GM23338 (cell line): ENCODE measurements around the gene TNFSF12. TPM values are rescaled to one million over a fixed set of nuclear protein-coding genes. Genes with fewer than 3 reads are reported as not detected.
A peak's percentile ranks its signal among the peaks of the same experiment; 100 is the strongest.

Experiments
- ATAC-seq: fragments of 200-7000 bp; cut with Tn5 transposase; 3 replicates; pipeline ENCODE4 v1.9.1; 2020
- DNase-seq: peaks from one replicate; pipeline ENCODE4 v3.0.0-alpha.2; 2015; ENCODE audit warnings: low spot score
- H2AFZ ChIP-seq: fragments of 200-600 bp; sonication (generic); 2 replicates; pipeline ENCODE4 v1.8.0; 2016; ENCODE audit warnings: antibody characterized with exemption, mild to moderate bottlenecking, moderate library complexity
- H3F3A ChIP-seq: fragments of 200-600 bp; sonication (generic); replicated peaks from 2 replicates; pipeline ENCODE4 v1.8.0; 2017; ENCODE audit warnings: antibody characterized with exemption, mixed run types, low read depth
- H3K27ac ChIP-seq: fragments of 200-600 bp; sonication (generic); 2 replicates; pipeline ENCODE4 v1.6.1; 2016; ENCODE audit warnings: low read depth
- H3K27me3 ChIP-seq: fragments of 200-600 bp; sonication (generic); 2 replicates; pipeline ENCODE4 v1.8.0; 2016; ENCODE audit warnings: mild to moderate bottlenecking, mixed run types, moderate library complexity; ENCODE audit not compliant: insufficient read depth
- H3K36me3 ChIP-seq: fragments of 200-600 bp; sonication (generic); 2 replicates; pipeline ENCODE4 v1.8.0; 2016; ENCODE audit warnings: mild to moderate bottlenecking; ENCODE audit not compliant: insufficient read depth
- H3K4me1 ChIP-seq: fragments of 200-600 bp; sonication (generic); 2 replicates; pipeline ENCODE4 v1.8.0; 2016; ENCODE audit warnings: mild to moderate bottlenecking, moderate library complexity; ENCODE audit not compliant: insufficient read depth
- H3K4me2 ChIP-seq: fragments of 200-600 bp; sonication (generic); 2 replicates; pipeline ENCODE4 v1.7.1; 2017; ENCODE audit warnings: mixed run types
- H3K4me3 ChIP-seq: fragments of 200-600 bp; sonication (generic); 2 replicates; pipeline ENCODE4 v1.6.1; 2016; ENCODE audit warnings: mixed run types
- H3K79me2 ChIP-seq: fragments of 200-600 bp; sonication (generic); replicated peaks from 2 replicates; pipeline ENCODE4 v1.8.0; 2017; ENCODE audit warnings: mild to moderate bottlenecking; ENCODE audit not compliant: insufficient read depth
- H3K9me2 ChIP-seq: fragments of 200-600 bp; sonication (generic); 2 replicates; pipeline ENCODE4 v1.8.0; 2017; ENCODE audit not compliant: insufficient read depth
- H4K20me1 ChIP-seq: fragments of 200-600 bp; sonication (generic); replicated peaks from 2 replicates; pipeline ENCODE4 v1.8.0; 2017; ENCODE audit warnings: mild to moderate bottlenecking; ENCODE audit not compliant: insufficient read depth
- H3K27ac Mint-ChIP-seq: 2 replicates; pipeline ENCODE4 v1.8.0; 2020; ENCODE audit warnings: inconsistent platforms, mild to moderate bottlenecking, moderate library complexity, mixed read lengths
- H3K27me3 Mint-ChIP-seq: 3 replicates; pipeline ENCODE4 v1.8.0; 2022; ENCODE audit warnings: low read depth, mild to moderate bottlenecking, moderate library complexity, mixed read lengths, inconsistent platforms; ENCODE audit not compliant: insufficient read depth, poor library complexity
- H3K36me3 Mint-ChIP-seq: 3 replicates; pipeline ENCODE4 v1.8.0; 2021; ENCODE audit warnings: low read depth, mild to moderate bottlenecking, inconsistent platforms, moderate library complexity, mixed read lengths
- H3K4me1 Mint-ChIP-seq: 3 replicates; pipeline ENCODE4 v1.8.0; 2020; ENCODE audit warnings: mild to moderate bottlenecking, inconsistent platforms, mixed read lengths
- H3K4me3 Mint-ChIP-seq: 3 replicates; pipeline ENCODE4 v1.8.0; 2021; ENCODE audit warnings: moderate library complexity, mild to moderate bottlenecking, inconsistent platforms, mixed read lengths
- H3K9me3 Mint-ChIP-seq: 3 replicates; pipeline ENCODE4 v1.8.0; 2020; ENCODE audit warnings: moderate library complexity, mild to moderate bottlenecking, inconsistent platforms, mixed read lengths
- CTCF ChIP-seq, 2 experiments: fragments of 200-600 bp in 1 of 2; sonication (generic) in 1 of 2; conservative IDR thresholded peaks; 2 replicates each; pipeline versions ENCODE4 v1.5.1 to v1.6.1; 2016 to 2017; ENCODE audit warnings: antibody characterized with exemption in 2 of 2, low read depth in 2 of 2, mild to moderate bottlenecking in 2 of 2, moderate library complexity in 1 of 2
- EZH2phosphoT487 ChIP-seq: fragments of 200-600 bp; sonication (generic); IDR thresholded peaks from one replicate; pipeline ENCODE4 v1.8.1; 2018; ENCODE audit warnings: antibody characterized with exemption; ENCODE audit not compliant: unreplicated experiment
- NANOG ChIP-seq: IDR thresholded peaks from 2 replicates; pipeline ENCODE4 v1.6.1; 2016; ENCODE audit warnings: antibody characterized with exemption, borderline replicate concordance
- POLR2AphosphoS5 ChIP-seq: IDR thresholded peaks from 2 replicates; pipeline ENCODE4 v1.6.1; 2016; ENCODE audit warnings: antibody characterized with exemption, low read depth
- ZNF462 ChIP-seq: fragments of 250-450 bp; sonication (Bioruptor Pico); IDR thresholded peaks from 2 replicates; pipeline ENCODE4 v1.5.0; 2020; ENCODE audit warnings: mild to moderate bottlenecking, moderate library complexity
- polyA plus RNA-seq: library from polyadenylated mRNA; unstranded; fragments of >200 nt; fragmentation: Nextera tagmentation; extraction: Ambion mirVana; gene quantifications from 2 replicates; pipeline ENCODE4 v1.2.1, GENCODE V29; 2016
- total RNA-seq: library from RNA; depleted of rRNA; stranded (reverse); fragments of >200 nt; shearing (Covaris generic); gene quantifications from 2 replicates; pipeline ENCODE4 v1.2.3, GENCODE V29; 2014
- TF ChIP-seq, protein P1 (sequence below): IDR thresholded peaks from one replicate; pipeline ENCODE4 v1.6.1; 2018; ENCODE audit warnings: antibody characterized with exemption; ENCODE audit not compliant: unreplicated experiment
- TF ChIP-seq, protein P2 (sequence below): IDR thresholded peaks from 2 replicates; pipeline ENCODE4 v1.6.1; 2016; ENCODE audit warnings: antibody characterized with exemption

TNFSF12 gene
- total and polyA plus RNA-seq, 2 experiments from 2014 or later, result 3.5 to 6.0 TPM

DNA sequence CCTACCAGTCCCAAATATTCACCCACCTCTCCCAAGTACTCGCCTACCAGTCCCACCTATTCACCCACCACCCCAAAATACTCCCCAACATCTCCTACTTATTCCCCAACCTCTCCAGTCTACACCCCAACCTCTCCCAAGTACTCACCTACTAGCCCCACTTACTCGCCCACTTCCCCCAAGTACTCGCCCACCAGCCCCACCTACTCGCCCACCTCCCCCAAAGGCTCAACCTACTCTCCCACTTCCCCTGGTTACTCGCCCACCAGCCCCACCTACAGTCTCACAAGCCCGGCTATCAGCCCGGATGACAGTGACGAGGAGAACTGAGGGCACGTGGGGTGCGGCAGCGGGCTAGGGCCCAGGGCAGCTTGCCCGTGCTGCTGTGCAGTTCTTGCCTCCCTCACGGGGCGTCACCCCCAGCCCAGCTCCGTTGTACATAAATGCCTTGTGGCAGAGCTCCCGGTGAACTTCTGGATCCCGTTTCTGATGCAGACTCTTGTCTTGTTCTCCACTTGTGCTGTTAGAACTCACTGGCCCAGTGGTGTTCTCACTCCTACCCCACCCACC lies 34.9 kb upstream of the TNFSF12 start:
- no peak; the same call in 1 of the 3 replicates for ATAC-seq
- Histone ChIP-seq H3K79me2 (no peaks in the 10 kb centered on the region), H3K27me3 (no peaks in the 10 kb centered on the region), H2AFZ (no peak overlapping the region), H3K4me1 (no peaks in the 10 kb centered on the region), H4K20me1 (no peaks in the 10 kb centered on the region), H3K27ac (no peak overlapping the region), H3K36me3 (peaks cover 3% of the 10 kb centered on the region; the same call in 1 of the 2 replicates), H3K4me3 (no peak overlapping the region), H3K4me2 (no peak overlapping the region), H3K9me2 (no peaks in the 10 kb centered on the region), H3F3A (0 out of 2 replicates have a peak, but pooled peaks cover 2% of the 10 kb centered on the region)
- Mint-ChIP-seq H3K27me3 (peaks cover 13% of the 10 kb centered on the region), H3K9me3 (no peaks in the 10 kb centered on the region; the same call in 2 of the 3 replicates), H3K4me1 (0 out of 3 replicates have a peak, but pooled peaks cover 2% of the 10 kb centered on the region), H3K36me3 (peaks cover 52% of the 10 kb centered on the region), H3K27ac (no peak overlapping the region), H3K4me3 (no peak overlapping the region)
- no peak for TF ChIP-seq EZH2phosphoT487
- 0 out of 4 replicates have a peak, but pooled peaks of 1 of the 2 experiments have one; percentile 2 for TF ChIP-seq CTCF (conservative IDR thresholded peaks at IDR 0.05; ENCODE audit: low read depth in 2 of 2)
- DNase-seq, result no peak

DNA sequence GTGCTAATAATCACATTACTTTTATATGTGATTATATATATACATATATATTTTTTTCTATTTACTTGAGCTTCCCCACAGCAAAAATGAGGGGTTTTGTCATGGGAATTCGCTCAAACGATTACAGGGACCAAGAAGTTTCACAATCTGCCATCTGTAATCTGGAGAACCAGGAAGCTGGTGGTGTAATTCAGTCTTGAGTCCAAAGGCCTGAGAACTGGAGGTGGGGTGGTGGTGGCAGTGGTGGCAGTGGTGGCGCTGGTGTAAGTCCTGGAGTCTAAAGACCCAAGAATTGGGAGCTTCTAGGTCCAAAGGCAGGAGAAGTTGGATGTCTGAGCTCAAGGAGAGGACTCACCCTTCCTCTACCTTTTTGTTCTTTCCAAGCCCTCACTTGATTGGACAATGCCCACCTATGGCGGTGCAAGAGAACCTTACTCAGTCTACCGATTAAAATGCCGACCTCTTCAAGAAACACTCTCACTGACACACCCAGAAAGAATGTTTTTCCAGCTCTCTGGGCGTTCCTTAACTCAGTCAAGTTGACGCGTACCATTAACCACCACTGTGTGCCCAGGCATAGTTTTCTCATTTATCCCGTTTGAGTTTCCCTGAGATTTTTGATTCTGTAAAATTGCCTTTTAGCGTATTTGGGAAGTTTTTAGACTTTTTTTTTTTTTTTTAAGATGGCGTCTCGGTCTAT lies 32.8 kb upstream of the TNFSF12 start:
- no peaks in the 10 kb centered on the region for H3K4me1 ChIP-seq
- H3K27ac Mint-ChIP-seq, result no peak overlapping the region
- ATAC-seq (no peak), DNase-seq (no peak)
- no peak overlapping the region for H3K4me2 ChIP-seq
- no peaks in the 10 kb centered on the region for H3K79me2 ChIP-seq
- no peak overlapping the region for H3K4me3 Mint-ChIP-seq
- H4K20me1 ChIP-seq, result no peaks in the 10 kb centered on the region
- no peak overlapping the region for H3K27ac ChIP-seq
- H3K4me3 ChIP-seq, result no peak overlapping the region
- H3F3A ChIP-seq, result no peaks in the 10 kb centered on the region; the same call in 1 of the 2 replicates
- no peaks in the 10 kb centered on the region for H3K27me3 ChIP-seq
- no peak overlapping the region for H2AFZ ChIP-seq
- no peaks in the 10 kb centered on the region; the same call in 2 of the 3 replicates for H3K9me3 Mint-ChIP-seq
- H3K9me2 ChIP-seq, result no peaks in the 10 kb centered on the region
- H3K4me1 Mint-ChIP-seq, result 0 out of 3 replicates have a peak, but pooled peaks cover 2% of the 10 kb centered on the region
- H3K27me3 Mint-ChIP-seq, result peaks cover 9% of the 10 kb centered on the region
- H3K36me3 ChIP-seq, result no peaks in the 10 kb centered on the region
- H3K36me3 Mint-ChIP-seq, result peaks cover 31% of the 10 kb centered on the region
- no peak for TF ChIP-seq ZNF462
- TF ChIP-seq, protein P1, sequence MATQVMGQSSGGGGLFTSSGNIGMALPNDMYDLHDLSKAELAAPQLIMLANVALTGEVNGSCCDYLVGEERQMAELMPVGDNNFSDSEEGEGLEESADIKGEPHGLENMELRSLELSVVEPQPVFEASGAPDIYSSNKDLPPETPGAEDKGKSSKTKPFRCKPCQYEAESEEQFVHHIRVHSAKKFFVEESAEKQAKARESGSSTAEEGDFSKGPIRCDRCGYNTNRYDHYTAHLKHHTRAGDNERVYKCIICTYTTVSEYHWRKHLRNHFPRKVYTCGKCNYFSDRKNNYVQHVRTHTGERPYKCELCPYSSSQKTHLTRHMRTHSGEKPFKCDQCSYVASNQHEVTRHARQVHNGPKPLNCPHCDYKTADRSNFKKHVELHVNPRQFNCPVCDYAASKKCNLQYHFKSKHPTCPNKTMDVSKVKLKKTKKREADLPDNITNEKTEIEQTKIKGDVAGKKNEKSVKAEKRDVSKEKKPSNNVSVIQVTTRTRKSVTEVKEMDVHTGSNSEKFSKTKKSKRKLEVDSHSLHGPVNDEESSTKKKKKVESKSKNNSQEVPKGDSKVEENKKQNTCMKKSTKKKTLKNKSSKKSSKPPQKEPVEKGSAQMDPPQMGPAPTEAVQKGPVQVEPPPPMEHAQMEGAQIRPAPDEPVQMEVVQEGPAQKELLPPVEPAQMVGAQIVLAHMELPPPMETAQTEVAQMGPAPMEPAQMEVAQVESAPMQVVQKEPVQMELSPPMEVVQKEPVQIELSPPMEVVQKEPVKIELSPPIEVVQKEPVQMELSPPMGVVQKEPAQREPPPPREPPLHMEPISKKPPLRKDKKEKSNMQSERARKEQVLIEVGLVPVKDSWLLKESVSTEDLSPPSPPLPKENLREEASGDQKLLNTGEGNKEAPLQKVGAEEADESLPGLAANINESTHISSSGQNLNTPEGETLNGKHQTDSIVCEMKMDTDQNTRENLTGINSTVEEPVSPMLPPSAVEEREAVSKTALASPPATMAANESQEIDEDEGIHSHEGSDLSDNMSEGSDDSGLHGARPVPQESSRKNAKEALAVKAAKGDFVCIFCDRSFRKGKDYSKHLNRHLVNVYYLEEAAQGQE, result no peak
- TF ChIP-seq POLR2AphosphoS5, result no peak
- TF ChIP-seq, protein P2, sequence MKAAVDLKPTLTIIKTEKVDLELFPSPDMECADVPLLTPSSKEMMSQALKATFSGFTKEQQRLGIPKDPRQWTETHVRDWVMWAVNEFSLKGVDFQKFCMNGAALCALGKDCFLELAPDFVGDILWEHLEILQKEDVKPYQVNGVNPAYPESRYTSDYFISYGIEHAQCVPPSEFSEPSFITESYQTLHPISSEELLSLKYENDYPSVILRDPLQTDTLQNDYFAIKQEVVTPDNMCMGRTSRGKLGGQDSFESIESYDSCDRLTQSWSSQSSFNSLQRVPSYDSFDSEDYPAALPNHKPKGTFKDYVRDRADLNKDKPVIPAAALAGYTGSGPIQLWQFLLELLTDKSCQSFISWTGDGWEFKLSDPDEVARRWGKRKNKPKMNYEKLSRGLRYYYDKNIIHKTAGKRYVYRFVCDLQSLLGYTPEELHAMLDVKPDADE, result no peak
- TF ChIP-seq NANOG, result no peak
